ENCODE measurements around the gene CFAP97D1.

DNA sequence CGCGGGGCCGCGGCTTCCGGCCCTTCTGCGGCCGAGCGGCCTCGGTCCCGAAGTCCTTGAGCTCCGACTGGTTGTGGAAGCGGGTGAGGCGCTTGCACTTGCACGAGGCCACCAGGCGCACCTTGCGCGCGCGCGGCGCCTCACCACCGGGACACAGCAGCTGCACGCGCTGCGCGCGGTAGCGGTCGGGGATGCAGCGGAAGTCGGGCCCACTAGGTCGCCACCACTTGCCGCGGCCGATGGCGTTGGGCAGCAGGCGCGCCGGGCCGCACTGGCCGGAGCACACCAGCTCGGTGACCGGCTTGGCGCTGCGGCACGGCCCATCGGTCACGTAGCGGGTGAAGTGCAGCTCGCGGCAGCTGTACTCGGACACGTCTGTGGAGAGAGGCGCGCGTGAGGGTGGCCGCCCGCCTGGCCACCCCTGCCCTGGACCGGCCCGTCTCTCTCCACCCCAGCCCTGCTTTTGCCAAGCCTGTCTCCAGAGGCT is 24.8 kb upstream of the CFAP97D1 start:
- no peak for TF ChIP-seq POLR2A (IDR thresholded peaks at IDR 0.05)
- no peak for TF ChIP-seq CTCF (IDR thresholded peaks at IDR 0.05)
- no peak for TF ChIP-seq EP300 (IDR thresholded peaks at IDR 0.05; ENCODE audit: low read depth)
- no peak for TF ChIP-seq POLR2AphosphoS5 (IDR thresholded peaks at IDR 0.05)

Data from transverse colon (tissue), 4 donors.